ENCODE data around the gene IRF3. TPM values are rescaled to one million over a fixed set of nuclear protein-coding genes. Genes with fewer than 3 reads are reported as not detected.
"Not testable (repeated sequence)": the region's sequence is repeated elsewhere in the genome, so short reads cannot be mapped to it uniquely, and the experiment has no call there.

IRF3 gene
- total RNA-seq, 6 experiments from 2014 or later, result 29.6 to 41.8 (median 35.3) TPM

GRCh38 chr19:49636233-49636932 is 29.3 kb downstream of the IRF3 start:
- H3K4me1 ChIP-seq, result peaks cover 0 to 12% (median 0%) of the 10 kb centered on the region in 4 donors
- WGBS (ENCODE audit: insufficient coverage, low coverage, low lambda C conversion rate, missing lambda C conversion rate), result 68% methylated on average over 6 of the region's 30 CpGs

GRCh38 chr19:49635530-49636232 is 30.0 kb downstream of the IRF3 start:
- no peaks in the 10 kb centered on the region for H3K36me3 ChIP-seq
- no peak overlapping the region for H3K27ac ChIP-seq
- no peak overlapping the region for H3K4me3 ChIP-seq
- 45% methylated on average over 11 of the region's 24 CpGs for WGBS (ENCODE audit: insufficient coverage, low coverage, low lambda C conversion rate, missing lambda C conversion rate)
- no peaks in the 10 kb centered on the region for H3K27me3 ChIP-seq
- ATAC-seq (no peak), DNase-seq (peak in 1 of 3 donors; percentile 21)
- peaks cover 0 to 8% (median 0%) of the 10 kb centered on the region in 4 donors for H3K4me1 ChIP-seq
- intact Hi-C loops (cut with DNase I), result no loop called here
- no peak for TF ChIP-seq POLR2A (IDR thresholded peaks at IDR 0.05)
- TF ChIP-seq CTCF (IDR thresholded peaks at IDR 0.05), result no peak
- no peaks in the 10 kb centered on the region for H3K9me3 ChIP-seq

More at GRCh38 chr19:49636233-49636932, 29.3 kb downstream of the IRF3 start:
- TF ChIP-seq POLR2A (IDR thresholded peaks at IDR 0.05), result no peak
- TF ChIP-seq CTCF (IDR thresholded peaks at IDR 0.05), result no peak
- no peaks in the 10 kb centered on the region for H3K27me3 ChIP-seq
- no peaks in the 10 kb centered on the region for H3K36me3 ChIP-seq
- H3K4me3 ChIP-seq, result no peak overlapping the region
- intact Hi-C loops (cut with DNase I), result no loop called here
- H3K9me3 ChIP-seq, result no peaks in the 10 kb centered on the region
- no peak overlapping the region for H3K27ac ChIP-seq
- ATAC-seq (no peak), DNase-seq (peak in 1 of 3 donors; percentile 23)

- DNase-seq; H3K4me3 ChIP-seq; H3K9me3 ChIP-seq; H3K27me3 ChIP-seq; H3K4me1 ChIP-seq; H3K36me3 ChIP-seq; ATAC-seq; H3K27ac ChIP-seq; intact Hi-C loops (cut with DNase I): not testable (repeated sequence)
- 63% methylated on average over 5 of the region's 9 CpGs for WGBS (ENCODE audit: insufficient coverage, low coverage, low lambda C conversion rate, missing lambda C conversion rate)
These were observed 32.4 kb downstream of the IRF3 start for GRCh38 chr19:49633273-49633672.

GRCh38 chr19:49632576-49632975 is 33.1 kb downstream of the IRF3 start:
- H3K9me3 ChIP-seq, result no peaks in the 10 kb centered on the region
- no peaks in the 10 kb centered on the region for H3K36me3 ChIP-seq
- H3K4me1 ChIP-seq, result peaks cover 0 to 8% (median 0%) of the 10 kb centered on the region in 4 donors
- no peak overlapping the region for H3K27ac ChIP-seq
- H3K4me3 ChIP-seq, result no peak overlapping the region
- intact Hi-C loops (cut with DNase I), result no loop called here
- WGBS (ENCODE audit: insufficient coverage, low coverage, low lambda C conversion rate, missing lambda C conversion rate), result 94% methylated on average over 5 of the region's 5 CpGs
- DNase-seq (no peak), ATAC-seq (no peak)
- TF ChIP-seq POLR2A (IDR thresholded peaks at IDR 0.05) (no peak), CTCF (IDR thresholded peaks at IDR 0.05) (no peak)
- H3K27me3 ChIP-seq, result no peaks in the 10 kb centered on the region

GRCh38 chr19:49631610-49632192 is 34.0 kb downstream of the IRF3 start:
- Histone ChIP-seq H3K27ac (no peak overlapping the region), H3K36me3 (peaks cover 0 to 6% (median 0%) of the 10 kb centered on the region in 4 donors), H3K4me3 (no peak overlapping the region), H3K27me3 (no peaks in the 10 kb centered on the region), H3K4me1 (peaks cover 0 to 8% (median 0%) of the 10 kb centered on the region in 4 donors), H3K9me3 (no peaks in the 10 kb centered on the region)
- WGBS (ENCODE audit: insufficient coverage, low coverage, low lambda C conversion rate, missing lambda C conversion rate), result 90% methylated on average over 6 of the region's 19 CpGs
- no peak for ATAC-seq
- intact Hi-C loops (cut with DNase I), result no loop called here
- TF ChIP-seq CTCF (IDR thresholded peaks at IDR 0.05) (no peak), POLR2A (IDR thresholded peaks at IDR 0.05) (no peak)
- no peak for DNase-seq

All from right lobe of liver (tissue), 6 donors.